Renal cortex interstitium (tissue), 11 donors: ENCODE results near the gene TRIOBP. TPM values are rescaled to one million over a fixed set of nuclear protein-coding genes. Genes with fewer than 3 reads are reported as not detected.

Experiments
- DNase-seq, 11 donors: peaks; one replicate each; pipeline ENCODE4 v3.0.0-alpha.2; 2013; ENCODE audit warnings: low read depth in 9 of 11, low spot score in 4 of 11; ENCODE audit errors: extremely low read depth in 1 of 11
- polyA plus RNA-seq, 3 donors: library from polyadenylated mRNA; unstranded; fragments of 120-200 nt; gene quantifications; one replicate each; pipeline ENCODE4 v1.2.1, GENCODE V29; 2013; ENCODE audit not compliant: insufficient read length in 3 of 3

TRIOBP gene
- polyA plus RNA-seq, 3 donors, result 57.5 to 80.8 (median 78.7) TPM

GRCh38 chr22:37752189-37753087 is 55.6 kb downstream of the TRIOBP start:
- DNase-seq, result no peak

GRCh38 chr22:37753746-37754145 is 56.9 kb downstream of the TRIOBP start:
- no peak for DNase-seq

DNA sequence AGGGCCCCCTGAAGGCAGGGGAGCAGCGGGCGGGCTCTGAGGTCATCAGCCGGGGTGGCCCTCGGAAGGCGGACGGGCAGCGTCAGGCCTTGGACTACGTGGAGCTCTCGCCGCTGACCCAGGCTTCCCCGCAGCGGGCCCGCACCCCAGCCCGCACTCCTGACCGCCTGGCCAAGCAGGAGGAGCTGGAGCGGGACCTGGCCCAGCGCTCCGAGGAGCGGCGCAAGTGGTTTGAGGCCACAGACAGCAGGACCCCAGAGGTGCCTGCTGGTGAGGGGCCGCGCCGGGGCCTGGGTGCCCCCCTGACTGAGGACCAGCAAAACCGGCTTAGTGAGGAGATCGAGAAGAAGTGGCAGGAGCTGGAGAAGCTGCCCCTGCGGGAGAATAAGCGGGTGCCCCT is 60.8 kb downstream of the TRIOBP start:
- no peak for DNase-seq

- no peak for DNase-seq
Measured at GRCh38 chr22:37758694-37759093, 61.8 kb downstream of the TRIOBP start.

DNA sequence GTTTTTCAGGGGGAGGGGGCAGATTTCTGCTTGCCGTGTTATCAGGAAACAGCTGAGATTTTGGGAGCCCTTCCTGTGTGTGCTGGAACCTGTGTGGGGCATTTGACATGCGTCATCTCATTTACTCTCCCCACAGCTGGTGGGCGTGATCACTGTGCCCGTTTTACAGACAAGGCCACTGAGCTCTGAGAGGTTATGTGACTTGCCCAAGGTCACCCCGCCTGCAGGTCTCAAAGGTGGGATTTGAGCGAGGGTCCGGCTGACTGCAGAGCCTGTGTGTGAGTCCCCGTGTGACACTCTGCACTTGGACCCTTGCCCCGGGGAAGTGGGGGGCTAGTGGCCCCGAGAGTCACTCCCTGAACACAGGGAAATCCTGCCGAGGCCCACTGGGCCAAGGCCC is 62.4 kb downstream of the TRIOBP start:
- no peak for DNase-seq

DNA sequence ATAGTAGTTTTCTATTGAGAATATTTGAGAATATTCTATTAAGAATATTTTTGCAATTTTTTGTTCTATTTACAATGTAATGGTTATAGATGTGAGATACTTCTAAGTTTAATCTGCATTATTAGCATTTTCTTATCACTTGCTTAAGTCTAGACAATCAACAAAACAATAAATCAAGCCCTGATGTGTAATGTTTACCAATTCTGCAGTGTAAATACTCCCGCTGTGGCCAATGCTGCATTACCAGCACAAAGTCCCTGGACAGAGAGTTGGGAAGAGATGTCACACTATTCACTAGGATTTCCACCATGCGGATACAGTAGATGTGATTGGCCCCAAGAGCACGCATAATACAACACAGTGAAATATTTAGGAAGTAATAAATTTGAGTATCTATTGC is 63.3 kb downstream of the TRIOBP start:
- DNase-seq, result no peak

DNA sequence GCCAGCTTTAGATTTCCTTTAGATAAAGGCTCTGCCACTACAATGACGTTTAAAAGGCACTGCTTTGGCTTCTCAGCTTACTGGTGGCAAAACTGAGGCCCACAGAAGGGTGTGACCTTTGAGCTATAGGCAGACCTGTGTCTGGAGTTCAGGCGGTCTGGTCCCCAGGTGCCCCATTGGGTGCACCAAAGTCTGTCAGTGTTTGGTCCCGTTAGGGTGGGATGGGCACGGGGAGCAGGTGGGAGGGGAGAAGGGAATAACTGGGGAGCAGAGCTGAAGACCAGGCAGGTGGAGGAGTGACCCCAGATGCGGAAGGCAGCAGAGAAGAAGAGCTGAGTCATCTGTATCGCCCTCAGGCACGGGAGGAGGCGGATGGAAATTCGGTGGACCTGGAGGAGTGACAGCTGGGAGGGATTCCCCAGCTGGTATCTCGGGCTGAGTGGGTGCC is 65.6 kb downstream of the TRIOBP start:
- DNase-seq, result no peak

DNA sequence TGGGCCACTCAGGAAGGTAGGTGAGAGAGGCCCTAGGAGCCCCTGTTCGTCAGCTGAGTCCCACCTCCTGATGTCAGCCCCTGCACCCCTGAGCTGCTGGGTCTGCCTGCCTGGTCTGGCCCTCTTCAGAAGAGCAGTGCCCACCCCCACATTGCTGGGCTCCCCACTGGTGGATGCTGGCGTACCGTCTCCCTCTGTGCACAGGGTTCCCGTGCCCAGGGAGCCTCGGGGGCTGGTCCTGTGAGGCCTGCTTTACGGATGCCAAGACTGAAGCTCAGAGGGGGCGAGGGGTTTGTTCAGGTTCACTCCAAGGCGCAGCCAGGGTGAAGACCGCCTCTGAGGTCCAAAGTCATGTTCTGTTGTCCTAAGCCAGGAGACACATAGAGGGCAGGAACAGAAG is 66.2 kb downstream of the TRIOBP start:
- DNase-seq, result no peak

DNA sequence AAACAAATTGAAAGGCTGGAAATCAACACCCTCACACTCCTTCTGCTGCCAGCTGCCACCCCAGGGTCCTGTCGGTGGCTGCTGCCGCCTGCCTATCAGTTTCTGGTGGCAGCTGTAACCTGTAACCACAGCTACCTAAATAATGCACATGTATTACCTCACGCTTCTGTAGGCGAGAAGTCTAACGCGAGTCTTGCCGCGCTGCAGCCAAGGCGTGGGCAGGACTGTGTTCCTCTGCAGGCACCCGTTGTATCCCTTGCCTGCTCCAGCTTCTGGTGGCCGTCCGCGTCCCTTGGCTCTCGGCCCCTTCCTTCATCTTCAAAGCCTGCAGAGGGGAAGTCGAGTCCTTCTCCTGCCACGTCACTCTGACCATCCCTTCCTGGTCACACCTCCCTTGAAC is 66.8 kb downstream of the TRIOBP start:
- DNase-seq, result no peak

DNA sequence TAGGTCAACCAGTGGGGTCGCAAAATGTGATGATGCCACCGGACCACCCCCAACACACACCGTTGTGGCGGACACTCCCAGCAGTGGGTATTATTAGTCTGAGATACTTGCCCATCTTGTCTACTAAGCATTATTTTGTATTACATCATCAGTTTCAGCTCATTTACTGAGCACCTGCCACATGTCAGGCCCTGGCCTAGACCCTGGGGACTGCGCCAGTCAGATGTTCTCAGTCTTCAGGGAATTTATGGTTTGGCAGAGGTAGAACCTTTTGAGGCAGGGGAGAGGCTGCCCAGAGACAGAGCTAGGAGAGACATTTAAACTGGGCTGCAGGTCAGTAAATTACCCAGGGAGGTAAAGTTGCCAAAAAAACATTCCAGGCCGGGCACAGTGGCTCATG is 67.8 kb downstream of the TRIOBP start:
- DNase-seq, result no peak

DNA sequence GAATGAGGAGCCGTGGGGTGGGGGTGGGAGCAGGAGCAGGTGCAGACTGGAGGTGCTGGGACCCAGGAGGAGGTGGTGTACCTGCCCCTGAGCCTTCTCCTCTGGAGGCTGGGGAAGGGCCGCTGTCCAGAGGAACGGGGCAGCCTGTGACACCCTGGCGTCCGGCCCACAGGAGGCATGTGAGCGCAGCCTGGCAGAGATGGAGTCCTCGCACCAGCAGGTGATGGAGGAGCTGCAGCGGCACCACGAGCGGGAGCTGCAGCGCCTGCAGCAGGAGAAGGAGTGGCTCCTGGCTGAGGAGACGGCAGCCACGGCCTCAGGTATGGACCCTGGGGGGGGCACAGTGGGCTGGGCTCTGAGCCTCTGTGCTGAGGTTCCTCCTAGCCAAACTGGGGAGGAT is 68.7 kb downstream of the TRIOBP start:
- DNase-seq, result no peak

DNA sequence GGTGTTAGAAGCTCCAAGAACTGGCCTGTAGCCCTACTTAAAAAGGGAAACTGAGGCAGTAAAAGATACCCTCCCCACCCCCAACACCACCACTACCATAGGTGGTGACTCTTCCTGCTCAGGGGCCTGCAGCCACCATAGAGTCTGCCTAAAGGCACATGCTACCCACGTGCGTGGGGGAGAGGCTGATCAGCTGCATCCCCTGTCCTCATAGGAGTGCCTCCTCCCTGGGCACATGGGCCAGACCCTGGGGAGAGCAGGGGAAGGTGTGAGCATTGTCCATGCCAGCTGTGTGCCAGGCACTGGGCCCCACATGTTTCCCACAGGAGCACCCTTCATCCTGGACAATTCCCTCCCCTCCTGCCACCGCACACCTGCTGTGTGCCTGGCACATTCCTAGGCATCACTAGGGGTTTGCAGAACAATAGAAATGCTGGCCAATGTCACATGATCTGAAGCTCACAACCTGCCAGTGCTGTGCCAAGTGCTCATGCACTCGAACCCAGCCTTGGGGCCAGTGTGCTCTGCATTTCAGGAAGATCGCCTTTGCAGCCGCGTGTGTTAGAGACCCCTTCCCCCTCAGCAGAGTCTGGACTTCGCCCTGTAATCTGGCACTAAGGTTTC is 69.2 kb downstream of the TRIOBP start:
- no peak for DNase-seq

- DNase-seq, result no peak
Measured at GRCh38 chr22:37768273-37768672, 71.4 kb downstream of the TRIOBP start.

GRCh38 chr22:37769056-37769455 is 72.2 kb downstream of the TRIOBP start:
- DNase-seq, result no peak

- DNase-seq, result no peak
Measured at GRCh38 chr22:37771081-37771480, 74.2 kb downstream of the TRIOBP start.

GRCh38 chr22:37771702-37772427 is 75.0 kb downstream of the TRIOBP start:
- DNase-seq, result no peak

GRCh38 chr22:37774728-37775127 is 77.9 kb downstream of the TRIOBP start:
- no peak for DNase-seq

DNA sequence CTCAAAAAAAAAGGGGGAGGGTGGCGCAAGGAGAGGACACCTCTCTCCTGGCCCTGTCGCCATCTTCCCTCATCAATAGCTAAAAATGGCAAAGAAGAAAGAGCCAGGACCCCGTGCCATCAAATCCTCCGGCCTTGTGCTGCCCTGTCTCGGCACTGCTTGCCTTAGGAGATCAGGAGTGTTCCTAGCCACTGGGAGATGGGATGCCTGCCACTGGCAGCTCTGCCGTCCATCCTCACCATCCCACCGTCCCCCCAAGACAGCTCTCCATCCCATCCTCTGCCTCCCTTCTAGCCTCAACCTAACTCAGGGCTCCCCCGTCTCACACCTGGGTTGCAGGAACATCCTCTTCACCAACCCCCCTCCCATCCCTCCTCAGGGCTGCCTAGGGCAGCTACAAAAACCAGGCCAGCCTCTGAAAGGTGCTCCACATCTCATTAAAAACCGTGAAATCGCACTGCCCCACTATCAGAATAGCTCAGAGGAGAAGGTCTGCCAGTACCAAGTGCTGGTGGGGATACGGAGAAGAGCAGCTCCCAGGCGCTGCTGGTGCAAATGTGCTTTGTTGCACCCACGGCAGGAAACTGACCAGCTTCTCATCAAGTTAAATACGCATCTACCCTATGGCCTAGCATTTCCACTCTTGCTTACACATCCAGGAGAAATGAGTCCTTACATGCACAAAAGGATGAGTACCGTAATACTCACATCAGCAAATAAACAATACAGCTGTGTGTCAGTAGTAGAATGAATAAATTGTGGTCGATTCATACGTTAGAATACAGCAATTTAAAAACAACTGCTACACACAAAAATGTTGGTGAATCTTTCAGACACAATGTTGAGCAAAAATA is 79.2 kb downstream of the TRIOBP start:
- no peak for DNase-seq

- no peak for DNase-seq
Measured at GRCh38 chr22:37776639-37777005, 79.8 kb downstream of the TRIOBP start.
